Stimulated activated CD4-positive, alpha-beta T cell treated with anti-CD3 and anti-CD28 coated beads, Interleukin-2, amount 100 ng/mL, for 48 hours (primary cell): ENCODE data around the gene ZFAND3.

Experiments used
- DNase-seq, 2 donors: peaks; one replicate each; pipeline ENCODE4 v3.0.0-alpha.2; 2020

Gene ZFAND3

GRCh38 chr6:38157905-38158304 is 338.4 kb downstream of the ZFAND3 start:
- no peak for DNase-seq

GRCh38 chr6:38158762-38159350 is 339.3 kb downstream of the ZFAND3 start:
- DNase-seq: no peak

GRCh38 chr6:38159596-38159995 is 340.1 kb downstream of the ZFAND3 start:
- DNase-seq: no peak

GRCh38 chr6:38160831-38161230 is 341.3 kb downstream of the ZFAND3 start:
- no peak for DNase-seq

GRCh38 chr6:38161331-38161730 is 341.8 kb downstream of the ZFAND3 start:
- DNase-seq: no peak

- no peak for DNase-seq
These were observed 342.4 kb downstream of the ZFAND3 start for GRCh38 chr6:38161754-38162492.

- DNase-seq: no peak
These were observed 343.1 kb downstream of the ZFAND3 start for GRCh38 chr6:38162493-38163185.

GRCh38 chr6:38163186-38164130 is 343.9 kb downstream of the ZFAND3 start:
- no peak for DNase-seq

GRCh38 chr6:38164131-38164481 is 344.6 kb downstream of the ZFAND3 start:
- no peak for DNase-seq

- DNase-seq: no peak
These were observed 345.2 kb downstream of the ZFAND3 start for GRCh38 chr6:38164671-38165108.

GRCh38 chr6:38166411-38167240 is 347.1 kb downstream of the ZFAND3 start:
- DNase-seq: no peak

- no peak for DNase-seq
These were observed 348.1 kb downstream of the ZFAND3 start for GRCh38 chr6:38167598-38167997.

- DNase-seq: no peak
These were observed 348.6 kb downstream of the ZFAND3 start for GRCh38 chr6:38168126-38168525.

GRCh38 chr6:38168699-38169098 is 349.2 kb downstream of the ZFAND3 start:
- no peak for DNase-seq

GRCh38 chr6:38169221-38169976 is 349.9 kb downstream of the ZFAND3 start:
- DNase-seq: no peak

- no peak for DNase-seq
These were observed 350.5 kb downstream of the ZFAND3 start for GRCh38 chr6:38169977-38170526.

- no peak for DNase-seq
These were observed 351.3 kb downstream of the ZFAND3 start for GRCh38 chr6:38170666-38171355.

- DNase-seq: no peak
These were observed 352.6 kb downstream of the ZFAND3 start for GRCh38 chr6:38171997-38172738.

GRCh38 chr6:38172739-38173410 is 353.3 kb downstream of the ZFAND3 start:
- DNase-seq: no peak
